Putamen (tissue), 1 donor: Measurements from ENCODE around the gene TOX3.
A peak's percentile ranks its signal among the peaks of the same experiment; 100 is the strongest.

ENCODE experiments used
- DNase-seq: peaks from one replicate; pipeline ENCODE4 v3.0.0-alpha.2; 2016; ENCODE audit warnings: low spot score

Gene TOX3

GRCh38 chr16:52451971-52452421 lies 94.9 kb downstream of the TOX3 start:
- no peak for DNase-seq

DNA sequence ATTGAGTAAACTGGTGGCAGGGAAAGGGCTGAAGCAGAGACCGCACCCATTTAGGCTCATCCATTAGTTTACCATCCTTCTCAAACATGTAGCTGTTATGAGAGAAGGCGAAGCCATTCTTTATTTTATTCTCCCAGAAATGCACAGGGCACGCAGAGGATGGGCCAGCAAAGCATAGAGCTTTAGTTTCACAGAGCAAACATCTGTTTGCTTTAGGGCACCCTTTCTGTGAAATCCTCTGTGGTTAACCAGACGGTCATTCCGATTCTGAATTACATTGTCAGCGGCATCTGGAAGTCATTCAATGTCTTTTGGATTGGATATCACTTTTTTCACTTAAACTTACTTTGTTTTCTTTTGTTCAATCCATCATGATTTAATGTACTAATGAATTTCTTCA lies 96.0 kb downstream of the TOX3 start:
- no peak for DNase-seq

DNA sequence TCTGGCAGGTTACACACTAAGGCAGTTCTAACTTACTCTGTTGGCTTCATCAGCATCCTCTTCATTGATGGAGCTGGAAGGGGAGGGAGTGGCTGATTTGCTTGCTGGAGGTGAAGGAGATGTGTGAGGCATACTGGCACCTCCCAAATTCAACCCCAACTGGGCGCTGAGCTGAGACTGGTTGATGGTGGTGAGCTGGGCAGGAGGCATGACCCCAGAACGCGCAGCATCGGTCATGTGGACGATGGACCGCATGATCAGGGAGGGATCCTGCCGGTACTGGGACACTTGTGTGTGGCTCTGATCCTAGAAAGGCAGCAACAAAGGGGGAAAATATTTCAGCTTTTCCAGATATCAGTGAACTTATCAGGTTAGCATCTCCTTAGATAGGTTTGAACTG lies 96.7 kb downstream of the TOX3 start:
- no peak for DNase-seq

DNA sequence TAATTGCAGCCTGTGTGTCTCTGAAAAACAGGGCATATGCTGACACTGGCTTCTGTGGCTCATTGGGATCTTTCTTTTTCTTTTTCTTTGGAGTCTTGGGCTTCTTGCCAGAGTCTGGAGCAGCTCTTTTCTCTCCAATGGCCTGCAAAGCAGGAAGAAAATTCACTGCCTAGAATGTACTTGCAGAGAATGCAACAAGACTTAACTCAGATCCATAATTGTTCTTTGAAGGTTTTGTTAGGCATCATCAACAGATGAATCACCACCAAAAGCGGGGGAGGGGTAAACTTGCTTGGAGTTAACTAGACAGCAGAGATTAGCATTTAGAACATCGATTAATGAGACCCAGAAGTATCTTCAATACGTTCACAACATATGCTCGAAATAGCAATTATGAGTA lies 100.9 kb downstream of the TOX3 start:
- DNase-seq, result peak; percentile 0

- DNase-seq, result no peak
Measured at GRCh38 chr16:52441886-52442285, 105.1 kb downstream of the TOX3 start.

DNA sequence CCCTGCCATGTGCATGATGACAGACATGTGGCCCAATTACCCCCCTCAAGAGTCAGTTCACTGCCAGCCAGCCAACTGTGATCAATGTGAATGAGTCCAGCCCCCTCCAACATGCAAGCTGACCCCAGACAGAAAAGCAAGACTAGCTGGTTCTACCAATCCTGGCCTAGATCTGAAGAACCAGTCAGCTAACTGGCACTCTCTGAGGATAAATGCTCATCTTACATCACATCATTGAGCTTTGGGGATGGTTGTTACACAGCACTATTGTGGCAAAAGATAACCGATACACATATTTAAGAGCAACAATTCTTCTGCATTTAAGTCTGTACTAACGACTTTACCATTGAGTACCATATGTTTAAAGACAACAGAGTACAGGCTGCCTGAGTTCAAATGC lies 106.7 kb downstream of the TOX3 start:
- no peak for DNase-seq

- no peak for DNase-seq
Measured at GRCh38 chr16:52439750-52440149, 107.2 kb downstream of the TOX3 start.

GRCh38 chr16:52439171-52439701 lies 107.7 kb downstream of the TOX3 start:
- DNase-seq, result no peak

- no peak for DNase-seq
Measured at GRCh38 chr16:52437277-52437670, 109.7 kb downstream of the TOX3 start.

DNA sequence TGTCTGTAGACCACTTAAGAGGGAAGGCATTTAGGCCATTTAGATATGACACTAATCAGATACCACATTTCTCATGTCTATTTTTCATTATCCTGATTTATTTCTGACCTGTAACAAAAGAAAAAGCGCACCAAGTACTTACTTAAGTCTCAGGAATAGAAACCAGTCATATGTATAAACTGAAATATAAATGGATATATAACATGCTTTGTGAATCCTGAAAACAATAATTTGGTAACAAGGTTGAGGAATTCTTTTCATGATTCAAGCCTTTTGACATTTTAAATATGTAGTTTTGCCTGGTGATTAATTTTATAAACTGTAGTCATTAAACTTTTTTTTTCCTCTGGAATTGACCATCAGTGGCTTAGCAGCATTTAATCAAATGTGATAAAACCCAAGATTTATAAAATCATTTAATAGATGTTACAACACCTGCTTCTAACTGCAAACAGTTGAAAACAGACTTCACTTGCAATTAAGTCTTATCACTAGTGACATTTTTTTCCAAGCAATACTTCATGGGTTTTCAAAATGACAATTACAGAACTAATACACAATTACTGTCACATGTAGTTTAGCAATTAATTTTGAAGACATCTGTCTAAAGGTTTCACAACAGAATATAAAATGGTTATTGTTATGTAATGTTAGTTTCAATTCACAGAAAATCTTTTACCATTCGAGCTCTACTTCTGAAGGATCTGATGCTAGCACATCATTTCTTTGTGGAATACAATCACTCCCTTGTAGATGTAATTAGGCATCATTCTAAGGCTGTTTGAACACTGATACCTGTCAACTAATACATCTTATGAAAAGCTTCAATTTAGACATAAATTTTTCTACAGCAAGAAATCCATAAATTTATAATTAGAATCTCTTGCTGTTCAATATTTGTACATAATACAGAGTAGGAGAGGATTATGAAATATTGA lies 110.3 kb downstream of the TOX3 start:
- DNase-seq, result no peak

- DNase-seq, result no peak
Measured at GRCh38 chr16:52434224-52434623, 112.7 kb downstream of the TOX3 start.

- no peak for DNase-seq
Measured at GRCh38 chr16:52433643-52434042, 113.3 kb downstream of the TOX3 start.

DNA sequence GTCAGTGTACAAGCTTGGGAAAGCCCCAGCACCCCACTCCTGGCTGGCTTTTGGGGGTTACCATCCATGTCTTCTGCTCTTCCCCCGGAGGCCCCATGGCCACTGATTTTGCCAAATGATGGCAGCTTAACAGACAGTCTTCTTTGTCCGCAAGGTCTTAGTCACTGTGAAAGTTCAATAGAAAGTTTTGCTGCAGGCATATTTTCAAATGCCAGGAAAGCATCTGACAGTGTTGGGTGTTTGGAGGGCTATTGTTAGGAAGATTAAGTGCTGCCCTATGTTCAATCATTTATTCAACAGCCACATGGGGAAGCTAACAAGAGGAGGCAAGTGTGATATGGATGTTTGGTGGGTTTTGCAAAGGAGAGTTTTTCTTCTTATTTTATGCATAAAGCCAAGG lies 122.4 kb downstream of the TOX3 start:
- DNase-seq, result no peak

DNA sequence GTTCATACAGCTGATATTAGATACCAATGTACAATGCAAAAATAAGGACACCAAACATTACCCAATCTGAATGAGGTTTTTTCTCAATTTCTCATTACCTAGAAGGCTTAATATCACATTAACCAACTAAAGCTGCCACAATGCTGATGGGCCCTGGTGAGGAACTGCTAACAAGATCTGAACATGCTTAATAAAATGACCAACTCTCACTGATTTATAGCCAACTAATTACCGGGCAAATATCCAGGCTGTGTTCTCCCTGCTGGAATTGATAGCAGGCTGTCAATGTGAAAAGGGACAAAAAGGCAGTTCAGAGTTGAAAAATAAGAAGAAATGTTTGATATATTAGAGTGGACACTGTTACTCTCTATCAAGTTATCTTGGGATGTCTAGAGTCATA lies 124.6 kb downstream of the TOX3 start:
- no peak for DNase-seq

GRCh38 chr16:52418201-52418600 lies 128.7 kb downstream of the TOX3 start:
- no peak for DNase-seq

GRCh38 chr16:52416888-52417287 lies 130.1 kb downstream of the TOX3 start:
- DNase-seq, result no peak

GRCh38 chr16:52411011-52411410 lies 135.9 kb downstream of the TOX3 start:
- DNase-seq, result no peak

- no peak for DNase-seq
Measured at GRCh38 chr16:52408191-52408845, 138.6 kb downstream of the TOX3 start.

DNA sequence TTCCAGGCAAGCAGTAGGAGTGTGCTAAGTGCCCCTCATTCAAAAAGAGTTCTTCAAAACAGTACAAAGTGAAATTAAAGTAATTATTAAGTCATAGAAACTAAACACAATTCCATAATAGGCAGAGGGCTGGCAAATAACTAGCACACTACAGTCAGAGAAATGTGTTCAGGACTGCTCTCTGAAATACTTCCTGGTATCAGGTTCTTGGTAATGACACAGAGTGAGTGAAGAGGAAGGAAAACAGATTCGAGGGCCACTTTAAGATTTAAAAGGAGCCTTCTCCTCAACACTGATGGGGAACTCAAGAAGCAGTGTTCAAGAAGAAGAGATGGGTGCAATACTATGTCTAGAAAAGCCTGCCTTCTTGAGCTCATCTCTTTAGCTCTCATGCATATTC lies 139.2 kb downstream of the TOX3 start:
- DNase-seq, result no peak

DNA sequence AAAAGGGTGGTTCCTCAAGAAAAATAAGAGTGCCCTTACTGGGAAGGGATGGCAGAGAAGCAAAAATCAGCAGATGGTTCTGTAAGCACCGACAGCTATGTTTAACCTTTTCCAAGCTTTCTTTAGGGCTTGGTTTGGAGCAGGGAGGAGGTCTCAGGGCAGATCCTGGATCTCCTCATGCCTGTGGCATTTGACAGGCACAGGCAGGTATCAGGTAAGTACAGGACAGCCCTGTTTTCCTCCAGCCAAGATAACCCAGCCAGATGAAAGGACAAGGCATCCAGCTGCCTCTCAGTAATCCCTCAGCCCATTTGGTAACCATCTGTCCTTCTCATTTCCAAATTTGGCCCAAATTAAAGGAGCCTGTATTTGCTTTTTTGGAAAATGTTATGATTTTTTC lies 141.5 kb downstream of the TOX3 start:
- DNase-seq, result no peak

- no peak for DNase-seq
Measured at GRCh38 chr16:52404546-52404945, 142.4 kb downstream of the TOX3 start.

- no peak for DNase-seq
Measured at GRCh38 chr16:52399116-52399515, 147.8 kb downstream of the TOX3 start.

GRCh38 chr16:52398491-52398960 lies 148.4 kb downstream of the TOX3 start:
- no peak for DNase-seq
